Gastroesophageal sphincter (tissue), 4 donors: Measurements from ENCODE around the gene MLLT3. TPM values are rescaled to one million over a fixed set of nuclear protein-coding genes. Genes with fewer than 3 reads are reported as not detected.

Experiments used
- ATAC-seq: fragments of 150-250 bp; one replicate; pipeline ENCODE4 v1.9.1; 2016; ENCODE audit warnings: mild to moderate bottlenecking, moderate library complexity
- H3K27ac ChIP-seq, 4 donors: fragments of 200-600 bp; sonication (generic) in 3 of 4; 1 replicate in 3 of 4; 2 replicates in 1 of 4; pipeline ENCODE4 v1.5.1; 2016 to 2019
- H3K27me3 ChIP-seq: fragments of 200-600 bp; sonication (generic); one replicate; pipeline ENCODE4 v1.5.1; 2019
- H3K36me3 ChIP-seq, 2 donors: fragments of 200-600 bp; sonication (generic); one replicate each; pipeline ENCODE4 v1.5.1; 2019; ENCODE audit warnings: control low read depth in 1 of 2
- H3K4me1 ChIP-seq, 3 donors: fragments of 200-600 bp; sonication (generic); 1 replicate in 2 of 3; 2 replicates in 1 of 3; pipeline ENCODE4 v1.5.1; 2016 to 2019; ENCODE audit warnings: control low read depth in 2 of 3
- H3K4me3 ChIP-seq, 2 donors: fragments of 200-600 bp; sonication (generic); one replicate each; pipeline ENCODE4 v1.5.1; 2019; ENCODE audit warnings: mild to moderate bottlenecking in 1 of 2, moderate library complexity in 1 of 2
- H3K9me3 ChIP-seq, 3 donors: fragments of 200-600 bp; sonication (generic); one replicate each; pipeline ENCODE4 v1.5.1; 2017 to 2019; ENCODE audit warnings: control low read depth in 2 of 3
- CTCF ChIP-seq, 4 experiments: fragments of 200-600 bp in 2 of 4; fragments of 450-650 bp in 2 of 4; sonication (generic) in 1 of 4; IDR thresholded peaks; one replicate each; pipeline ENCODE4 v1.5.1; 2017 to 2019; ENCODE audit warnings: antibody characterized with exemption in 4 of 4, mild to moderate bottlenecking in 2 of 4, moderate library complexity in 2 of 4
- EP300 ChIP-seq: sonication (generic); formaldehyde crosslinking; IDR thresholded peaks from one replicate; pipeline ENCODE4 v1.6.1; 2017; ENCODE audit warnings: antibody characterized with exemption, mild to moderate bottlenecking
- POLR2A ChIP-seq, 2 donors: fragments of 450-650 bp; IDR thresholded peaks; one replicate each; pipeline ENCODE4 v1.6.1; 2017; ENCODE audit warnings: antibody characterized with exemption in 2 of 2, mild to moderate bottlenecking in 2 of 2, moderate library complexity in 1 of 2
- POLR2AphosphoS5 ChIP-seq: sonication (generic); formaldehyde crosslinking; IDR thresholded peaks from one replicate; pipeline ENCODE4 v1.6.1; 2017; ENCODE audit warnings: antibody characterized with exemption
- WGBS, 2 donors: methylation state at CpG; one replicate each; pipeline ENCODE4 v1.1.5; 2018; ENCODE audit warnings: low coverage in 1 of 2; 5-methylcytosine and 5-hydroxymethylcytosine counted together
- total RNA-seq, 4 donors: library from RNA; depleted of rRNA; stranded (reverse); fragments of >200 nt; gene quantifications; one replicate each; pipeline ENCODE4 v1.1.0, GENCODE V29; 2016

MLLT3 gene
- total RNA-seq, 4 donors from 2014 or later: 21.2 to 37.2 (median 29.6) TPM

GRCh38 chr9:20398536-20399338 lies 223.6 kb downstream of the MLLT3 start:
- no peaks in the 10 kb centered on the region for H3K36me3 ChIP-seq
- TF ChIP-seq CTCF (IDR thresholded peaks at IDR 0.05) (no peak), POLR2A (IDR thresholded peaks at IDR 0.05) (no peak), POLR2AphosphoS5 (no peak)
- H3K9me3 ChIP-seq: no peaks in the 10 kb centered on the region
- H3K4me1 ChIP-seq: peaks cover 0 to 17% (median 0%) of the 10 kb centered on the region in 3 donors
- ATAC-seq: no peak
- 67 to 79% methylated on average over 6 to 8 of the region's 8 CpGs for WGBS, 2 donors
- H3K27me3 ChIP-seq: no peaks in the 10 kb centered on the region
- no peak overlapping the region for H3K27ac ChIP-seq
- H3K4me3 ChIP-seq: no peak overlapping the region

- ATAC-seq: no peak
- TF ChIP-seq POLR2A (IDR thresholded peaks at IDR 0.05): no peak
- Histone ChIP-seq H3K9me3 (no peaks in the 10 kb centered on the region), H3K36me3 (no peaks in the 10 kb centered on the region), H3K4me3 (no peak overlapping the region), H3K27ac (no peak overlapping the region), H3K4me1 (peaks cover 0 to 17% (median 0%) of the 10 kb centered on the region in 3 donors), H3K27me3 (no peaks in the 10 kb centered on the region)
- WGBS, 2 donors: 81 to 93% methylated on average over 4 of the region's 4 CpGs
These were observed 225.0 kb downstream of the MLLT3 start for GRCh38 chr9:20397348-20397747.

- ATAC-seq: no peak
- TF ChIP-seq POLR2AphosphoS5: no peak
- TF ChIP-seq CTCF (IDR thresholded peaks at IDR 0.05): no peak
- TF ChIP-seq EP300: no peak
- no peak for TF ChIP-seq POLR2A (IDR thresholded peaks at IDR 0.05)
- Histone ChIP-seq H3K27me3 (no peaks in the 10 kb centered on the region), H3K4me3 (no peak overlapping the region), H3K4me1 (peaks cover 0 to 17% (median 0%) of the 10 kb centered on the region in 3 donors), H3K27ac (no peak overlapping the region), H3K9me3 (no peaks in the 10 kb centered on the region), H3K36me3 (no peaks in the 10 kb centered on the region)
- 83 to 100% methylated on average over 1 to 2 of the region's 2 CpGs for WGBS, 2 donors
These were observed 225.8 kb downstream of the MLLT3 start for GRCh38 chr9:20396509-20396908.

- no peak overlapping the region for H3K4me3 ChIP-seq
- peaks cover 0 to 17% (median 0%) of the 10 kb centered on the region in 3 donors for H3K4me1 ChIP-seq
- no peak for ATAC-seq
- WGBS, 2 donors: 22 to 63% methylated on average over 1 to 2 of the region's 2 CpGs
- H3K9me3 ChIP-seq: no peaks in the 10 kb centered on the region
- no peak overlapping the region for H3K27ac ChIP-seq
- TF ChIP-seq EP300 (no peak), POLR2AphosphoS5 (no peak), POLR2A (IDR thresholded peaks at IDR 0.05) (no peak), CTCF (IDR thresholded peaks at IDR 0.05) (no peak)
- no peaks in the 10 kb centered on the region for H3K36me3 ChIP-seq
- no peaks in the 10 kb centered on the region for H3K27me3 ChIP-seq
These were observed 226.6 kb downstream of the MLLT3 start for GRCh38 chr9:20395651-20396050.

GRCh38 chr9:20394969-20395368 lies 227.3 kb downstream of the MLLT3 start:
- no peak for ATAC-seq
- WGBS, 2 donors: 58 to 74% methylated on average over 2 to 4 of the region's 5 CpGs
- Histone ChIP-seq H3K9me3 (no peaks in the 10 kb centered on the region), H3K27me3 (no peaks in the 10 kb centered on the region), H3K4me1 (peaks cover 0 to 17% (median 0%) of the 10 kb centered on the region in 3 donors), H3K27ac (no peak overlapping the region), H3K4me3 (no peak overlapping the region), H3K36me3 (no peaks in the 10 kb centered on the region)
- TF ChIP-seq CTCF (IDR thresholded peaks at IDR 0.05) (no peak), EP300 (no peak), POLR2A (IDR thresholded peaks at IDR 0.05) (no peak), POLR2AphosphoS5 (no peak)
